MG63 (cell line): Measurements from ENCODE around the gene GUCD1. TPM values are rescaled to one million over a fixed set of nuclear protein-coding genes. Genes with fewer than 3 reads are reported as not detected.
A peak's percentile ranks its signal among the peaks of the same experiment; 100 is the strongest.

Experiments used
- DNase-seq: peaks from one replicate; pipeline ENCODE4 v3.0.0-alpha.2; 2020
- H3K27me3 ChIP-seq: fragments of 250-450 bp; sonication (Bioruptor Pico); 2 replicates; pipeline ENCODE4 v1.5.1; 2020; ENCODE audit warnings: mild to moderate bottlenecking, moderate library complexity
- H3K36me3 ChIP-seq: fragments of 250-450 bp; sonication (Bioruptor Pico); 2 replicates; pipeline ENCODE4 v1.5.1; 2020; ENCODE audit warnings: mild to moderate bottlenecking, moderate library complexity
- H3K4me3 ChIP-seq: fragments of 250-450 bp; sonication (Bioruptor Pico); 2 replicates; pipeline ENCODE4 v1.5.1; 2020; ENCODE audit warnings: mild to moderate bottlenecking, moderate library complexity
- H3K9me3 ChIP-seq: fragments of 250-450 bp; sonication (Bioruptor Pico); 2 replicates; pipeline ENCODE4 v1.5.1; 2020; ENCODE audit warnings: mild to moderate bottlenecking, moderate library complexity
- total RNA-seq: library from RNA; depleted of rRNA; stranded (reverse); fragments of >200 nt; shearing (Covaris generic); gene quantifications from 2 replicates; pipeline ENCODE4 v1.2.3, GENCODE V29; 2014; ENCODE audit warnings: low replicate concordance

Gene GUCD1
- total RNA-seq, 1 experiment from 2014 or later: 128 TPM

GRCh38 chr22:24582056-24582814 is 27.3 kb upstream of the GUCD1 start:
- no peak for DNase-seq
- H3K4me3 ChIP-seq: no peak overlapping the region
- peaks cover 13% of the 10 kb centered on the region for H3K36me3 ChIP-seq
- H3K9me3 ChIP-seq: no peaks in the 10 kb centered on the region
- no peaks in the 10 kb centered on the region for H3K27me3 ChIP-seq

GRCh38 chr22:24580276-24580675 is 25.3 kb upstream of the GUCD1 start:
- Histone ChIP-seq H3K27me3 (no peaks in the 10 kb centered on the region), H3K36me3 (peaks cover 21% of the 10 kb centered on the region), H3K9me3 (no peaks in the 10 kb centered on the region), H3K4me3 (no peak overlapping the region)
- DNase-seq: no peak

GRCh38 chr22:24579258-24579601 is 24.3 kb upstream of the GUCD1 start:
- Histone ChIP-seq H3K9me3 (no peaks in the 10 kb centered on the region), H3K27me3 (no peaks in the 10 kb centered on the region), H3K4me3 (no peak overlapping the region), H3K36me3 (peaks cover 29% of the 10 kb centered on the region)
- no peak for DNase-seq

GRCh38 chr22:24578355-24579257 is 23.7 kb upstream of the GUCD1 start:
- no peak for DNase-seq

GRCh38 chr22:24576778-24577177 is 21.8 kb upstream of the GUCD1 start:
- Histone ChIP-seq H3K27me3 (no peaks in the 10 kb centered on the region), H3K36me3 (peaks cover 48% of the 10 kb centered on the region), H3K4me3 (no peak overlapping the region), H3K9me3 (no peaks in the 10 kb centered on the region)
- no peak for DNase-seq

More at GRCh38 chr22:24578355-24579257, 23.7 kb upstream of the GUCD1 start:
- Histone ChIP-seq H3K27me3 (no peaks in the 10 kb centered on the region), H3K9me3 (no peaks in the 10 kb centered on the region), H3K4me3 (no peak overlapping the region), H3K36me3 (peaks cover 30% of the 10 kb centered on the region)

GRCh38 chr22:24571266-24571665 is 16.3 kb upstream of the GUCD1 start:
- Histone ChIP-seq H3K4me3 (no peak overlapping the region), H3K36me3 (peaks cover 71% of the 10 kb centered on the region), H3K27me3 (no peaks in the 10 kb centered on the region), H3K9me3 (no peaks in the 10 kb centered on the region)
- DNase-seq: no peak

GRCh38 chr22:24567668-24568067 is 12.7 kb upstream of the GUCD1 start:
- DNase-seq: no peak
- Histone ChIP-seq H3K4me3 (no peak overlapping the region), H3K36me3 (peaks cover 78% of the 10 kb centered on the region), H3K9me3 (no peaks in the 10 kb centered on the region), H3K27me3 (no peaks in the 10 kb centered on the region)

GRCh38 chr22:24566899-24567511 is 12.1 kb upstream of the GUCD1 start:
- Histone ChIP-seq H3K36me3 (peaks cover 78% of the 10 kb centered on the region), H3K9me3 (no peaks in the 10 kb centered on the region), H3K27me3 (no peaks in the 10 kb centered on the region), H3K4me3 (no peak overlapping the region)
- no peak for DNase-seq

GRCh38 chr22:24565077-24565476 is 10.1 kb upstream of the GUCD1 start:
- no peak for DNase-seq
- no peaks in the 10 kb centered on the region for H3K9me3 ChIP-seq
- H3K4me3 ChIP-seq: no peak overlapping the region
- peaks cover 73% of the 10 kb centered on the region for H3K36me3 ChIP-seq
- no peaks in the 10 kb centered on the region for H3K27me3 ChIP-seq

- H3K27me3 ChIP-seq: no peaks in the 10 kb centered on the region
- H3K36me3 ChIP-seq: peaks cover 70% of the 10 kb centered on the region
- no peaks in the 10 kb centered on the region for H3K9me3 ChIP-seq
- DNase-seq: no peak
- no peak overlapping the region for H3K4me3 ChIP-seq
Observed at GRCh38 chr22:24564376-24565058, 9.6 kb upstream of the GUCD1 start.

GRCh38 chr22:24563246-24563645 is 8.3 kb upstream of the GUCD1 start:
- Histone ChIP-seq H3K36me3 (peaks cover 72% of the 10 kb centered on the region), H3K27me3 (no peaks in the 10 kb centered on the region)
- DNase-seq: no peak

GRCh38 chr22:24559471-24559870 is 4.5 kb upstream of the GUCD1 start:
- Histone ChIP-seq H3K36me3 (peaks cover 62% of the 10 kb centered on the region), H3K9me3 (no peaks in the 10 kb centered on the region), H3K4me3 (no peak overlapping the region), H3K27me3 (no peaks in the 10 kb centered on the region)
- no peak for DNase-seq

More at GRCh38 chr22:24563246-24563645, 8.3 kb upstream of the GUCD1 start:
- Histone ChIP-seq H3K4me3 (no peak overlapping the region), H3K9me3 (no peaks in the 10 kb centered on the region)

- H3K36me3 ChIP-seq: peaks cover 39% of the 10 kb centered on the region
Observed at GRCh38 chr22:24555165-24556039, 464 bp upstream of the GUCD1 start, which contains the start of gene SNRPD3. TSS of gene SNRPD3 (plus strand) at chr22:24555999. CDS start at chr22:24557675, 1,676 bp downstream.

GRCh38 chr22:24553597-24554312 is 1.2 kb downstream of the GUCD1 start:
- DNase-seq: no peak
- Histone ChIP-seq H3K9me3 (no peaks in the 10 kb centered on the region), H3K27me3 (no peaks in the 10 kb centered on the region), H3K36me3 (peaks cover 29% of the 10 kb centered on the region), H3K4me3 (peak overlapping the region; percentile 89)

More at GRCh38 chr22:24555165-24556039, 464 bp upstream of the GUCD1 start, which contains the start of gene SNRPD3:
- no peaks in the 10 kb centered on the region for H3K9me3 ChIP-seq
- peak; percentile 99 for DNase-seq
- no peaks in the 10 kb centered on the region for H3K27me3 ChIP-seq
- peak within 1 kb of the TSS; percentile 89 for H3K4me3 ChIP-seq
